ENCODE measurements around the gene MGMT.

Gene MGMT

GRCh38 chr10:129717816-129718547 lies 250.9 kb downstream of the MGMT start:
- DNase-seq (ENCODE audit: extremely low read depth, low read depth): no peak
- no peak for TF ChIP-seq CTCF (IDR thresholded peaks at IDR 0.05; ENCODE audit: low read depth, low read length, missing control alignments)
- no peak overlapping the region for H3K4me3 ChIP-seq (replicated peaks; ENCODE audit: low read depth, low read length)

GRCh38 chr10:129718548-129719414 lies 251.7 kb downstream of the MGMT start:
- DNase-seq (ENCODE audit: extremely low read depth, low read depth): no peak
- TF ChIP-seq CTCF (IDR thresholded peaks at IDR 0.05; ENCODE audit: low read depth, low read length, missing control alignments): no peak
- no peak overlapping the region for H3K4me3 ChIP-seq (replicated peaks; ENCODE audit: low read depth, low read length)

- TF ChIP-seq CTCF (IDR thresholded peaks at IDR 0.05; ENCODE audit: low read depth, low read length, missing control alignments): no peak
- no peak overlapping the region for H3K4me3 ChIP-seq (replicated peaks; ENCODE audit: low read depth, low read length)
Observed at GRCh38 chr10:129719415-129719739, 252.3 kb downstream of the MGMT start.

GRCh38 chr10:129719889-129720590 lies 253.0 kb downstream of the MGMT start:
- DNase-seq (ENCODE audit: extremely low read depth, low read depth): no peak
- no peak for TF ChIP-seq CTCF (IDR thresholded peaks at IDR 0.05; ENCODE audit: low read depth, low read length, missing control alignments)
- H3K4me3 ChIP-seq (replicated peaks; ENCODE audit: low read depth, low read length): no peak overlapping the region

More at GRCh38 chr10:129719415-129719739, 252.3 kb downstream of the MGMT start:
- no peak for DNase-seq (ENCODE audit: extremely low read depth, low read depth)

- no peak overlapping the region for H3K4me3 ChIP-seq (replicated peaks; ENCODE audit: low read depth, low read length)
- DNase-seq (ENCODE audit: extremely low read depth, low read depth): no peak
- TF ChIP-seq CTCF (IDR thresholded peaks at IDR 0.05; ENCODE audit: low read depth, low read length, missing control alignments): no peak
Observed at GRCh38 chr10:129725011-129725410, 258.0 kb downstream of the MGMT start.

GRCh38 chr10:129725482-129725881 lies 258.4 kb downstream of the MGMT start:
- DNase-seq (ENCODE audit: extremely low read depth, low read depth): no peak
- no peak for TF ChIP-seq CTCF (IDR thresholded peaks at IDR 0.05; ENCODE audit: low read depth, low read length, missing control alignments)
- no peak overlapping the region for H3K4me3 ChIP-seq (replicated peaks; ENCODE audit: low read depth, low read length)

All from HFF-Myc (cell line).